K562 (cell line): ENCODE data around the gene DYRK1A. TPM values are rescaled to one million over a fixed set of nuclear protein-coding genes. Genes with fewer than 3 reads are reported as not detected.

Experiments
- CHCHD3 ChIP-seq: fragments of 250-450 bp; sonication (Bioruptor Pico); IDR thresholded peaks from 2 replicates; pipeline ENCODE4 v2.1.2; 2022; ENCODE audit warnings: mild to moderate bottlenecking
- CREB1 ChIP-seq, 2 experiments: sonication (generic) in 1 of 2; formaldehyde crosslinking in 1 of 2; IDR thresholded peaks; 2 replicates each; pipeline versions ENCODE4 v1.6.1 to v1.8.0; 2012 to 2022; ENCODE audit warnings: inconsistent platforms in 1 of 2, mild to moderate bottlenecking in 1 of 2, missing genetic modification reagents in 1 of 2, moderate library complexity in 1 of 2
- CSDE1 ChIP-seq, 2 experiments: fragments of 450-650 bp; IDR thresholded peaks; 2 replicates each; pipeline ENCODE4 v1.6.1; 2016; ENCODE audit warnings: mild to moderate bottlenecking in 1 of 2
- DNMT1 ChIP-seq: fragments of 450-650 bp; IDR thresholded peaks from 2 replicates; pipeline ENCODE4 v1.6.1; 2016; ENCODE audit warnings: antibody characterized with exemption, mild to moderate bottlenecking
- NCOR1 ChIP-seq: fragments of 450-650 bp; IDR thresholded peaks from 2 replicates; pipeline ENCODE4 v1.6.1; 2016; ENCODE audit warnings: mild to moderate bottlenecking, moderate library complexity
- NEUROD1 ChIP-seq: fragments of 150-350 bp; IDR thresholded peaks from 2 replicates; pipeline ENCODE4 v1.6.1; 2014; ENCODE audit warnings: borderline replicate concordance, low read length, low read depth; ENCODE audit not compliant: partially characterized antibody
- NFIC ChIP-seq: fragments of 450-650 bp; IDR thresholded peaks from 2 replicates; pipeline ENCODE4 v1.6.1; 2017; ENCODE audit warnings: mild to moderate bottlenecking, inconsistent platforms
- NFRKB ChIP-seq: fragments of 450-650 bp; IDR thresholded peaks from 2 replicates; pipeline ENCODE4 v1.6.1; 2016; ENCODE audit warnings: low read depth
- RB1 ChIP-seq: fragments of 450-650 bp; IDR thresholded peaks from 2 replicates; pipeline ENCODE4 v1.6.1; 2017; ENCODE audit warnings: low read depth, mild to moderate bottlenecking
- RBM34 ChIP-seq: fragments of 200-400 bp; formaldehyde crosslinking; IDR thresholded peaks from 2 replicates; pipeline ENCODE4 v1.6.1; 2018; ENCODE audit warnings: low read length, borderline replicate concordance; ENCODE audit not compliant: insufficient read depth
- SETDB1 ChIP-seq: IDR thresholded peaks from one replicate; pipeline ENCODE4 v1.6.1; 2012; ENCODE audit warnings: low read length, control low read depth, inconsistent platforms
- SRSF3 ChIP-seq: fragments of 200-400 bp; formaldehyde crosslinking; IDR thresholded peaks from 2 replicates; pipeline ENCODE4 v1.6.1; 2016; ENCODE audit warnings: mild to moderate bottlenecking, low read length, moderate library complexity; ENCODE audit not compliant: insufficient read depth
- WHSC1 ChIP-seq: IDR thresholded peaks from one replicate; pipeline ENCODE4 v1.6.1; 2012; ENCODE audit warnings: low read length, control low read depth, inconsistent platforms
- ZC3H11A ChIP-seq: IDR thresholded peaks from 2 replicates; pipeline ENCODE4 v1.6.1; 2012; ENCODE audit warnings: low read depth, low read length, improper control_type of control experiment
- ZNF184 ChIP-seq: sonication (generic); formaldehyde crosslinking; IDR thresholded peaks from 2 replicates; pipeline ENCODE4 v1.5.0; 2020; ENCODE audit warnings: missing genetic modification reagents
- ZNF436 ChIP-seq: fragments of 250-450, 450-650 bp; sonication (Bioruptor Pico); formaldehyde crosslinking; IDR thresholded peaks from 2 replicates; pipeline ENCODE4 v1.7.0; 2020; ENCODE audit warnings: mild to moderate bottlenecking
- ZNF696 ChIP-seq: fragments of 250-450 bp; sonication (Bioruptor Pico); conservative IDR thresholded peaks from 2 replicates; pipeline ENCODE4 v1.4.0; 2020; ENCODE audit warnings: mild to moderate bottlenecking, moderate library complexity
- polyA plus RNA-seq, 8 experiments: library from polyadenylated mRNA; depleted of rRNA in 4 of 8; stranded (reverse) in 5 of 8; unstranded in 3 of 8; fragments of >200 nt; fragmentation: Nextera tagmentation in 2 of 8; fragmentation: Illumina TruSeq in 1 of 8; extraction: Ambion mirVana in 2 of 8; extraction: Trizol in 1 of 8; gene quantifications; 2 replicates each; pipeline versions ENCODE4 v1.2.1 to v1.2.3, GENCODE V29; 2011 to 2014; ENCODE audit warnings: inconsistent platforms in 1 of 8, missing spikeins in 1 of 8
- total RNA-seq, 7 experiments: library from RNA; depleted of rRNA in 6 of 7; stranded (reverse); fragments of >200 nt in 6 of 7; fragmentation: Illumina TruSeq in 2 of 7; extraction: Trizol in 2 of 7; gene quantifications; 2 replicates each; pipeline versions ENCODE4 v1.2.1 to v1.2.3, GENCODE V29; 2011 to 2021; ENCODE audit warnings: low replicate concordance in 1 of 7
- TF ChIP-seq, protein P1 (sequence below): fragments of 450-650 bp; IDR thresholded peaks from 2 replicates; pipeline ENCODE4 v1.6.1; 2016; ENCODE audit warnings: low read depth
- TF ChIP-seq, protein P2 (sequence below): fragments of 450-650 bp; IDR thresholded peaks from 2 replicates; pipeline ENCODE4 v1.6.1; 2016; ENCODE audit warnings: antibody characterized with exemption

DYRK1A gene
- total and polyA plus RNA-seq, 9 of the 15 experiments (the other 6 are each of a cell fraction or from before 2014, with no cell fraction given), result 3.7 to 64.8 (median 42.3) TPM

DNA sequence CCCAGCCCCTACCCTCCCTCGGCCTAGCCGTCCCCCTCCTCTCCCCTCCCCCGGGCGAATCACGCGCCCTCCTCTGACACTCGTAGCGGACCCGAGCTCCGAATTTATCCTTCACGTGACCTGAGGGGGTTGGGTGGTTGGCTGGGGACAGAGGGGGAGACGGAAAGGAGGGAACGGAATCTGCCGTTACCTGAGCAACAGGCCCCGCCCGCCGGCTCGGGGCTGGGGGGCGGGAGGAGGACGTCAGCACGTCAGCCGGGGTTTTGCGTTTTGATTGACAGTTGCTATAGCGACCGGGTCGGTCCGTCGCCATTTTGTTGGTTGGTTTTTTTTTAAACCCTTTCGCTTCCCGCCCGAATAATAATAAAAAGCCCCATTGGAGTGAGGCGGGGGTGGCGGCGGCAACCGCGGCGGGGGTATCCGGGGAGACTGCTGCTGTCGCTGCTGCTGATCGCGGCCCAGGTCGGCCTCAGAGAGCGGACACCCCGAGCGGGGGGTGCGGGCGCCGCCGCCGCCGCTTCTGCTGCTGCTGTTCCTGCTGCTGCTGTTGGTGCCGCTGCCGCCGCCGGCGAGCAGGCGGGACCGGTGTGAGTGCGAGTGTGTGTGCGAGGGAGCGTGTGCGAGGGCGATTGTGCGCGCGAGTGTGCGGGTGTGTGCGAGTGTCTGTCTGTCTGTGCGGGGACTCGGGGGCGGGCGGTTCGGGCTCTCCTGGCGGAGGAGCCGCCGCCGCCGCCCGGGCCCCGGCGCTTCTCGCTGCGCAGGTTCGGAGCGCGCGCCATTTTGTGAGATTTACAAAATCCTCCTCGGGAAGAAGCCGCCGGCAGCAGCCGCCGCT is at the start of gene DYRK1A (continued):
- TF ChIP-seq CREB1 (IDR thresholded peaks at IDR 0.05) (peak; percentile 84), CREB1 (CRISPR knock-in tag; IDR thresholded peaks at IDR 0.05) (peak; percentile 87), NCOR1 (peak; percentile 47; the same call in 1 of the 2 replicates), RB1 (peak; percentile 8; the same call in 1 of the 2 replicates), DNMT1 (no peak), SETDB1 (no peak), WHSC1 (no peak), RBM34 (peak; percentile 62; the same call in 1 of the 2 replicates), CHCHD3 (CRISPR knock-in tag) (no peak), SRSF3 (peak; percentile 95), ZNF184 (CRISPR knock-in tag) (no peak), NFIC (no peak), ZNF696 (CRISPR knock-in tag) (no peak), ZC3H11A (no peak), CSDE1 (IDR thresholded peaks at IDR 0.05) (peak in 1 of 2 experiments; percentile 95; a peak in 2 of 4 replicates), NEUROD1 (peak; percentile 85), ZNF436 (CRISPR knock-in tag) (no peak), NFRKB (peak; percentile 91)
- TF ChIP-seq, protein P1, sequence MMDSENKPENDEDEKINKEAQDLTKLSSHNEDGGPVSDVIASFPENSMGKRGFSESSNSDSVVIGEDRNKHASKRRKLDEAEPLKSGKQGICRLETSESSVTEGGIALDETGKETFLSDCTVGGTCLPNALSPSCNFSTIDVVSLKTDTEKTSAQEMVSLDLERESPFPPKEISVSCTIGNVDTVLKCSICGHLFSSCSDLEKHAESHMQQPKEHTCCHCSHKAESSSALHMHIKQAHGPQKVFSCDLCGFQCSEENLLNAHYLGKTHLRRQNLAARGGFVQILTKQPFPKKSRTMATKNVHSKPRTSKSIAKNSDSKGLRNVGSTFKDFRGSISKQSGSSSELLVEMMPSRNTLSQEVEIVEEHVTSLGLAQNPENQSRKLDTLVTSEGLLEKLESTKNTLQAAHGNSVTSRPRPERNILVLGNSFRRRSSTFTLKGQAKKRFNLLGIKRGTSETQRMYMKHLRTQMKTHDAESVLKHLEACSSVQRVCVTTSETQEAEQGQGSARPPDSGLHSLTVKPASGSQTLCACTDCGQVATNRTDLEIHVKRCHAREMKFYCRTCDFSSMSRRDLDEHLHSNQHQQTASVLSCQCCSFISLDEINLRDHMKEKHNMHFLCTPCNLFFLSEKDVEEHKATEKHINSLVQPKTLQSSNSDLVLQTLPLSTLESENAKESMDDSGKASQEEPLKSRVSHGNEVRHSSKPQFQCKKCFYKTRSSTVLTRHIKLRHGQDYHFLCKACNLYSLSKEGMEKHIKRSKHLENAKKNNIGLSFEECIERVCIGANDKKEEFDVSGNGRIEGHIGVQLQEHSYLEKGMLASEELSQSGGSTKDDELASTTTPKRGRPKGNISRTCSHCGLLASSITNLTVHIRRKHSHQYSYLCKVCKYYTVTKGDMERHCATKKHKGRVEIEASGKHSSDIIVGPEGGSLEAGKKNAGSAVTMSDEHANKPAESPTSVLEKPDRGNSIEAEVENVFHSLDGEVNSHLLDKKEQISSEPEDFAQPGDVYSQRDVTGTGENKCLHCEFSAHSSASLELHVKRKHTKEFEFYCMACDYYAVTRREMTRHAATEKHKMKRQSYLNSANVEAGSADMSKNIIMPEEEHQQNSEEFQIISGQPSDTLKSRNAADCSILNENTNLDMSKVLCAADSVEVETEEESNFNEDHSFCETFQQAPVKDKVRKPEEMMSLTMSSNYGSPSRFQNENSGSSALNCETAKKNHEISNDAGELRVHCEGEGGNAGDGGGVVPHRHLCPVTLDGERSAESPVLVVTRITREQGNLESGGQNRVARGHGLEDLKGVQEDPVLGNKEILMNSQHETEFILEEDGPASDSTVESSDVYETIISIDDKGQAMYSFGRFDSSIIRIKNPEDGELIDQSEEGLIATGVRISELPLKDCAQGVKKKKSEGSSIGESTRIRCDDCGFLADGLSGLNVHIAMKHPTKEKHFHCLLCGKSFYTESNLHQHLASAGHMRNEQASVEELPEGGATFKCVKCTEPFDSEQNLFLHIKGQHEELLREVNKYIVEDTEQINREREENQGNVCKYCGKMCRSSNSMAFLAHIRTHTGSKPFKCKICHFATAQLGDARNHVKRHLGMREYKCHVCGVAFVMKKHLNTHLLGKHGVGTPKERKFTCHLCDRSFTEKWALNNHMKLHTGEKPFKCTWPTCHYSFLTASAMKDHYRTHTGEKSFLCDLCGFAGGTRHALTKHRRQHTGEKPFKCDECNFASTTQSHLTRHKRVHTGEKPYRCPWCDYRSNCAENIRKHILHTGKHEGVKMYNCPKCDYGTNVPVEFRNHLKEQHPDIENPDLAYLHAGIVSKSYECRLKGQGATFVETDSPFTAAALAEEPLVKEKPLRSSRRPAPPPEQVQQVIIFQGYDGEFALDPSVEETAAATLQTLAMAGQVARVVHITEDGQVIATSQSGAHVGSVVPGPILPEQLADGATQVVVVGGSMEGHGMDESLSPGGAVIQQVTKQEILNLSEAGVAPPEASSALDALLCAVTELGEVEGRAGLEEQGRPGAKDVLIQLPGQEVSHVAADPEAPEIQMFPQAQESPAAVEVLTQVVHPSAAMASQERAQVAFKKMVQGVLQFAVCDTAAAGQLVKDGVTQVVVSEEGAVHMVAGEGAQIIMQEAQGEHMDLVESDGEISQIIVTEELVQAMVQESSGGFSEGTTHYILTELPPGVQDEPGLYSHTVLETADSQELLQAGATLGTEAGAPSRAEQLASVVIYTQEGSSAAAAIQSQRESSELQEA, result no peak
- TF ChIP-seq, protein P2, sequence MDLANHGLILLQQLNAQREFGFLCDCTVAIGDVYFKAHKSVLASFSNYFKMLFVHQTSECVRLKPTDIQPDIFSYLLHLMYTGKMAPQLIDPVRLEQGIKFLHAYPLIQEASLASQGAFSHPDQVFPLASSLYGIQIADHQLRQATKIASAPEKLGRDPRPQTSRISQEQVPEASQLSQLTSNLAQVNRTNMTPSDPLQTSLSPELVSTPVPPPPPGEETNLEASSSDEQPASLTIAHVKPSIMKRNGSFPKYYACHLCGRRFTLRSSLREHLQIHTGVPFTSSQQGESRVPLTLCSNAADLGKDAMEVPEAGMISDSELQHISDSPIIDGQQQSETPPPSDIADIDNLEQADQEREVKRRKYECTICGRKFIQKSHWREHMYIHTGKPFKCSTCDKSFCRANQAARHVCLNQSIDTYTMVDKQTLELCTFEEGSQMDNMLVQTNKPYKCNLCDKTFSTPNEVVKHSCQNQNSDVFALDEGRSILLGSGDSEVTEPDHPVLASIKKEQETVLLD, result 0 out of 2 replicates have a peak, but pooled peaks have one; percentile 58
